GM21529 (cell line): ENCODE data around the gene YJU2.
"Not testable (repeated sequence)": the region's sequence is repeated elsewhere in the genome, so short reads cannot be mapped to it uniquely, and the experiment has no call there.

ENCODE experiments used
- ATAC-seq: cut with Tn5 transposase; IDR thresholded peaks from one replicate; pipeline ENCODE4 v1.9.1; 2021; ENCODE audit not compliant: unreplicated experiment

Gene YJU2

DNA sequence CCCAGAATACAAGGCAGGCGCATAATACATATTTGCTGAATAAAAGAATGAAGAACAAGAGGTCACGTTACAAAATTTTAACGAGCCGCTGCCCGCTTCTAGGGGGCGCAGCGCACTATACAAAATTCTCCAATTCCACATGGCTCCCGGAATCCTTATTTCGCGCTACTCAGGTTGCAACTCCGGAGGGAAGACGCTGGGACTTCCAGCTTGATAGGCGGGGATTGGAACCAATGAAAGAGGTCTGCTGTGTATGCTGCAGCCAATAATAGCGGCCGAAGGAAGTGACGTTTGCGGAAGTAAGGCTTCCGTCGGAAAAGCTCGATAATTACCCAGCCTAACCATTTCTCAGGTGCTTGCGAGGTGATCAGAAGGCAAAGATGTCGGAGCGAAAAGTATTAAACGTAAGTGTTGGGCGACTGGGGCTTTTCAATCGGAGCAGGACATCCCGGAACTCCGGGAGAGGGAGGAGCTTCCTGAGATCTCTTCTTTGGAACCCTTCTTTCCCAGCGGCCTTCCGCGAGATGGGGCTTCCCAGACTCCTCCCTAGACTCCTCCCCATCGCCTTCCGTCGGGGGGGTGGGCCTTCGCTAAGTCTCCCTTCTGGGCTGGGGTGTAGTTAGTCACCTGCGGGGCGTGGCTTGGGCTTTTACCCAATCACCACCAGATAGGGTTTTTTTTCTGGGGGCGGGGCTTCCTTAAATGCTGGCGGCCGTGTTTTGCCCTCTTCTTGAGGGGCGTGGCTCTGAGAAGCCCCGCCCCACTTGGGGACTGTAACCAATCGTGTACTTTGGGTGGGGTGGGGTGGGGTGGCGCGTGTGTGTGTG lies at the start of gene YJU2:
Gene YJU2, plus strand, starts transcription at position 314 of the 827 bp plus-strand sequence. Its CDS starts 67 bp downstream, at position 381.
- ATAC-seq = peak; percentile 77

DNA sequence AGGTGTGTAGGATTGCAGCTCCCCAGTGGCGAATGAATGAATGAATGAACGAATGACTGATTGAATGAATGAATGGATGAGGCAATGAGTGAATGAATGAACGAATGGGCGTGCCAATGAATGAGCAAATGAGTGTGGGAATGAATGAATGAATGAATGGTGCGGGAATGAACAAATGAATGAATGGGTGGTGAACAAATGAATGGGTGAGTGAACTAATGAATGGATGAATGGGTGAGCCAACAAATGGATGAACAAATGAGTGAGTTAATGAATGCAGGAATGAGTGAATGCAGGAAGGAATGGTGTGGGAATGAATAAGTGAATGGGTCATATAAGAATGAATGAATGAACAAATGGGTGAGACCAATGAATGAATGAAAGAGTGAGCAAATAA lies 49.7 kb upstream of the YJU2 start:
- no peak for ATAC-seq

DNA sequence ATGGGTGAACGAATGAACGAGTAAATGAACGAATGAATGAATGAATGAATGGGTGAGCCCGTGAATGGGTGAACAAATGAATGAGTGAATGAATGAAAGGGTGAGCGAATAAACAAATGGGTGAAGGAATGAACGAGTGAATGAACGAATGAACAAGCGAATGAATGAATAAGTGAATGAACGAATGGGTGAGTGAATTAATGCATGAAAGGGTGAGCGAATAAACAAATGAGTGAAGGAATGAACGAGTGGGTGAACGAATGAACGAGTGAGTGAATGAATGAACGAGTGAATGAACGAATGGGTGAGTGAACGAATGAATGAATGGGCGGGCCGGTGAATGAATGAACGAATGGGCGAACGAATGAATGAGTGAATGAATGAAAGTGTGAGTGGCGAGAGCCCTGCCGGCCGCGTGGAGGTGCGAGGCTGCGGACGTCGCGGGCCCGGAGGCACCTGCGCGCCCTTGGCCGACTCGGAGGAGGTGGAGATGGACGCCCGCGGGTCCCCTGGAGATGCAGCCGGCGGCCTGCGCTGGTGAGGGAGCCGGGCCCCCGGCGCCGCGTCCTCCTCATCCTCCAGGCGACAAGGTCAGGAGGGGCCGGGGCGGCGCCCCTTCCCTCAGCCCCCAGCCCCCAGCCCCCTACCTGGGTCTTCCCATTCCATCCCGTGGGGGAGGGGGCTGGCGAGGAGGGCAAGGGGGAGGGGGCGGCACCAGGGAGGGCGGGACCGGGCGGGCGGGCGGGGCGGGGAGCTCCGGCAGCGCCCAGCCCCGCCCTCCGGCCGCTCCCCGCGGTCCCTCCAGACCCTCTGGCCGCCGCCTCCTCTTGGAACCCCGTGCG lies 49.0 kb upstream of the YJU2 start:
- ATAC-seq = no peak

DNA sequence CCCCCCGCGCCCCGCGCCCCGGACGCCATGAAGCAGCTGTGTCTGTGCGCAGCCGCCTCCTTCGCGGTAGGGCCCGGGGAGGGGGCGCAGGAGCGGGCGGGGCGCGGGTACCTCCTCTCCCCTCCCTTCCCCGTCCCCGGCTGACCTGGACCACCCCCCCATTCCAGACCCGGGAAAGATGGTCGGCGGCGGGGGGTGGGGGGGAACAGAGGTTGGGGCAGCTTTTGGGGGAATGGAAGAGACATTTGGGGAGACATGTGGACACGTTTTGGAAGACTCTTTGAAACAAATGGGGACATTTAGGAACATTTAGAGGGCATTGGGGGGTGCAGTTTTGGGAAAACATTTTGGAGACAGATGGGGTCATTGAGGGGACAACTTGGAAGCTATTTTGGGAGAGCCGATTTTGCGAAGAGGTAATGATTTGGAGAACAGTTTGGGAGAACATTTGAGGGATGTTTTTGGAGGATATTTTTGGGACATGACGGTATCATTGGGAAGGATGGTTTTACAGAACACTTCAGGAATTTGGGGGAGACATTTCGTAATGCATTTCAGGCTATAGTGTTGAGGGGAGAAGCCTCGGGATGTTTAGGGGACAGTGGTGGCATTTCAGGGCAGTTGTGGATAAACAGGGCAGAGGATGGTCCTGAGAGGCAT lies 48.3 kb upstream of the YJU2 start:
- no peak for ATAC-seq

DNA sequence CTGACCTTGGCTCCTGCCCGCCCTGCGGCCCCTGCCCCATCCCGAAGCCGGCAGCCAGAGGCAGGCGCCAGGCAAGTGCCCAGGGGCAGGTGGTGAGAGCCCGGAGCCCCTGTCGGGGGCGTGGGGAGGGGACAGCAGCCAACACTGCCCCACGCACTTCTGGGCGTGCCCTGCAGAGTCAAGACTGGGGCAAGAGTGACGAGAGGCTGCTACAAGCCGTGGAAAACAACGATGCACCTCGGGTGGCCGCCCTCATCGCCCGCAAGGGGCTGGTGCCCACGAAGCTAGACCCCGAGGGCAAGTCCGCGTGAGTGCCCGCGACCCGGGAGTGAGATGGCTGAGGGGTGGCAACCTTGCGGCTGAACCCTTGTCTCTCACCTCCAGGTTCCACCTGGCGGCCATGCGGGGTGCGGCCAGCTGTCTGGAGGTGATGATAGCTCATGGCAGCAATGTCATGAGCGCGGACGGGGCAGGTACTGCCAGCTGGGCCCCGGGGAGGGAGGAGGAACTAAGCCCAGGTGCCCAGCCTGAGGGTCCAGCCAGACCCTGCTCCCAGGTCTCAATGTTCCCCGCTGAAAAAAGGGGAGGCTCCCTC lies 47.1 kb upstream of the YJU2 start:
- no peak for ATAC-seq

DNA sequence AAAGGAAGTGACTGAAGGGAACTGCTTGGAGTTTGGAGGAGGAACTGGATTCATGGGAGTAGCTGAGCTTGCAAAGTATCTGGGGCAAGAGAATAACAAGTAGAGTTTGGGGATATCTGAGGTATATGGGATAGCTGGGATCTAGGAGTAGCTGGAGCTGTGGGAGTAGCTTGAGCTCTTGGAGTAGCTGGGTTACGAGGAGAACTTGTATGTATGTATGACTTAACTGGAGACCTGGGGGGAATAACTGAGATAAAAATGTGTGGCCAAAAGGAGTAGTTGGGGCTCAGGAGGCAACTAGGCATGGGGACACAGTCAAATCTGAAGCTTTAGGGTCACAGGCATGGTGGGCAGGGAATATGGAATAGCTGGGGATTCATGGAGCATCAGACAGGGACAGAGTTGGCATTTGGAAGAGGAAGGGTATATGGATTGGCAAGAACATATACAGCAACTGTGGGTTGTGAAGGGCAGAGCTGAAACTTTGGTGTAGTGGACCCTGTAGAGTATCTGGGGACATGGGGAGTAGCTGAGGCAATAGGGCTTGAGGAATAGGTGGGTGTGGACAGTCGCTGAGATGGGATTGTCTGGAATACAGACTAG lies 45.8 kb upstream of the YJU2 start:
- no peak for ATAC-seq

DNA sequence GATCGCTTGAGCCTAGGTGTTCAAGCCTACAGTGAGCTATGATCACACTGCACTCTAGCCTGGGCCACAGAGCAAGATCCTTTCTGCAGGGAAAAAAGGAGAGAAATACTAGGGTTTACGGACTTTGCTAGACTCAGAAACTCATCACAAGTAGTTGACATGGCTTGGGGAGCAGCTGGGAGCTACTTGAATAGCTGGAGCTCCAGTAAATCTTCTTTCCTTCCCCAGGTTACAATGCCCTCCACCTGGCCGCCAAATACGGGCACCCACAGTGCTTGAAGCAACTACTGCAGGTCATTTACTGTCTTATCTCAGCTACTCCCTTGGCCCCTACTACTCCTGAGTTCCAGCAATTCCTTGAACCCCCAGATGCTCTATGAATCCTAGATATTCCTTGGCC lies 45.1 kb upstream of the YJU2 start:
- no peak for ATAC-seq

DNA sequence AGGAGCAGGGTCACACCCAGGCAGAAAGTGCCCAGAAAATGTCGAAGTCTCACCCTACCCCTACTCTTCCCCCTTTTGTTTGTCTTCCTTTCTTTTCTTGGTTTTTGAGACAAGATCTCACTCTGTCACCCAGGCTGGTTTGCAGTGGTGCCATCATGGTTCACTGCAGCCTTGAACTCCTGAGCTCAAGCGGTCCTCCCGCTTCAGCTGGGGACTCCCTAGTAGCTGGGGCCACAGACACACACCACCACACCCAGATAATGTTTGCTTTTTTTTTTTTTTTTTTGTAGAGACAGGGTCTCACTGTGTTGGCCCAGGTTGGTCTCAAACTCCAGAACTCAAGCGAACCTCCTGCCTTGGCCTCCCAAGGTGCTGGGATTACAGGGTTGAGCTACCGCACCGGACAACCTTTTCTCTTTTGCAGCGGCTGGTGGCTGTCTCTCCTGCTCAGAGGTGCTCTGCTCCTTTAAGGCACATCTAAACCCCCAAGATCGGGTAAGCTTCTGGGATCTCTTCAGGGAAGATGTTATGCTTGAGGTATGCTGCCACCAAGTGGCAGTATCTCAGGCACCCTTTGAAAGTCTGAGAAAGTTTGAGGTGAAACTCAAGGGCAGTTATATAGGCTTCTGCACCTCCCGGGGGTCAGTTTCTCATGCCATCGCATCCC lies 39.9 kb upstream of the YJU2 start:
- ATAC-seq = no peak

DNA sequence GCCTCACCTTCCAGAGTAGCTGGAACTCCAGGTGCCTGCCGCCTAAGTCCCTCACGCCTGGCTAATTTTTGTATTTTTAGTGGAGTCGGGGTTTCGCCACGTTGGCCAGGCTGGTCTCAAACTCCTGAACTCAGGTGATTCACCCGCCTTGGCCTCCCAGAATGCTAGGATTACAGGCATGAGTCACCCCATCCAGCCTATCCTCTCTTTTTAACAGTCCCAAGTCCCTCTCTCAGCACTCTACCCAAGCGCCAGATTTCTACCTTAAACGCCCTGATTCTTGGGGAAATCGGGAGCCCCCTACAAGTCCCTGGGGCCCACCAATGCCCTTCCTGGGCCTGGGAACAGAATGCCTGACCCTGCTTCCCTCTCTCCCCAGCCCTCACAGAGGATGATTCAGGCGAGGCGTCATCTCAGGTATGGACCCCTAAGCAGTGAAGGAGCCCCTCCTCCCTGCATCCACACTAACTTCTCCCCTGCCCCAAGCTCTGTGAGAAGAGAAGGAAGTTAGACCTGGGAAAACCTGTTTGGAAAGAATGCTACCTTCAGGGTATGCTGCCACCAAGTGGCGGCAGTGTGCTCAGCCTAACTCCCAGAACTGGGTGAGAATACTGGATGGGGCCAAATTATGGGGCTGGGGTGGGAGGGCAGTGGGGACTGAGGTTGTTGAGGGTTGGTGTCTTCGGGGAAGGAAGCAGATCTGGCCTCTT lies 38.3 kb upstream of the YJU2 start:
- no peak for ATAC-seq

DNA sequence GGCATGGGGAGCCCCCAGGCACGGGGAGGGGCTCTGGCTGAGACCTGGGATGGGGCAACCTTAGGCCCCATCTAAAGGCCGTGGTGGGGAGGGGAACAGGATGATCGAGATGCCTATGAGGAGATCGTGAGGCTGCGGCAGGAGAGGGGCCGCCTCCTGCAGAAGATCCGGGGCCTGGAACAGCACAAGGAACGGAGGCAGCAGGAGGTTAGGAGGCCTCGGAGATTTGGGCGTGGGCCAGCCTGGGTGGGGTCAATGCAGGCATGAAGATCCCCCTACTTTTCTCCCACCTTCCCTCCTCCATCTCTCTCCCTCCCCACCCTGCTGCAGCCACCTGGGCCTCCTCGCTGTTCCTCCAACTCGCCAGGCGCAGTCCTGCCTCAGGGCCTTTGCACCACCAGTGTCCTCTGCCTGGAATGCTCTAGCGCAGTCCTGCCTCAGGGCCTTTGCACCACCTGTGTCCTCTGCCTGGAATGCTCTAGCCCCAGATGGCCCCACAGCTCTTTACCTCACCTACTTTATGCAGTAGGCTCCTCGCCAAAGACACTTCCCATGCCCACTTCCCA lies 36.6 kb upstream of the YJU2 start:
- no peak for ATAC-seq

DNA sequence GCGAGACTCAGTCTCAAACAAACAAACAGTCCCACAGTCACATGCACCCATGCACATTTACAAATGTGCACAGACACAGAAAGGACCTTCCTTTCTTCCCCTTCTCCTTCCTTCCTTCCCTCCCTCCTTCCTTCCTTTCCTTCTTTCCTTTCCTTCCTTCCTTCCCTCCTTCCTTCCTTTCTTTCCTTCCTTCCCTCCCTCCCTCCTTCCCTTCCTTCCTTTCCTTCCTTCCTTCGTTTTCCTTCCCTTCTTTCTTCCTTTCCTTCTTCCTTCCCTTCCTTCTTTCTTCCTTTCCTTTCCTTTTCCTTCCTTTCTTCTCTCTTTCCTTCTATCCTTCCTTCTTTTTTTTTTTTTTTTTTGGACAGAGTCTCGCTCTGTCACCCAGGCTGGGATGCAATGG lies 33.8 kb upstream of the YJU2 start:
- no peak for ATAC-seq

DNA sequence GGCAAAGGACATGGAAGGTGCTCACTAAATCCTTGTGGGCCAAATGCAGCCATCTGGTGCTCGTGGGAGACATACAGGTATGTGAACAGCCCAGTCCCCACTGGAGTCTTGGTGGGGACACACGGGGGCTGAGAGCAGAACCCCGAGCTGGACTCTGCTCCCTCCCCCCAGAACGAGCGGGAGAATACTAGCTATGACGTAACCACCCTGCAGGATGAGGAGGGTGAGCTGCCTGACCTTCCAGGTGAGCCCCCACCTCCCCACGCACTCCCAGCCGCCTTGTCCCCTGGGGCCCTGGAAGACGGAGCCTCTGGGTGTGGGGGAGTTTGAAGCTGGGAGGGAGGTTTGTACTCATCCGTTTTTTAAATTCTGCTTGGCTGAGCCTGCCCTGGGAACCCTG lies 31.1 kb upstream of the YJU2 start:
- no peak for ATAC-seq

DNA sequence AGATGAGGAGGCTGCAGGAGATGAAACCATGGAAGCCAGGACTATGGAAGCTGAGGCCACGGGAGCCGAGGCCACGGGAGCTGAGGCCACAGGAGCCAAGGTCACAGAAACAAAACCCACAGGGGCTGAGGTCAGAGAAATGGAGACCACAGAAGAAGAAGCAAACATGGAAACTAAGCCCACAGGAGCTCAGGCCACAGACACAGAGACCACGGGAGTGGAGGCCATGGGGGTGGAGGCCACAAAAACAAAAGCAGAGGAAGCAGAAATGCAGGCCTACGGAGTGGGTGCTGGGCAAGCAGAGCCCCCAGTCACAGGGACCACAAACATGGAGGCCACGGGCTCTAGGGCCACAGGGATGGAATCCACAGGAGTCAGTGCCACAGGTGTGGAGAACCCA lies 30.0 kb upstream of the YJU2 start:
- ATAC-seq = no peak

DNA sequence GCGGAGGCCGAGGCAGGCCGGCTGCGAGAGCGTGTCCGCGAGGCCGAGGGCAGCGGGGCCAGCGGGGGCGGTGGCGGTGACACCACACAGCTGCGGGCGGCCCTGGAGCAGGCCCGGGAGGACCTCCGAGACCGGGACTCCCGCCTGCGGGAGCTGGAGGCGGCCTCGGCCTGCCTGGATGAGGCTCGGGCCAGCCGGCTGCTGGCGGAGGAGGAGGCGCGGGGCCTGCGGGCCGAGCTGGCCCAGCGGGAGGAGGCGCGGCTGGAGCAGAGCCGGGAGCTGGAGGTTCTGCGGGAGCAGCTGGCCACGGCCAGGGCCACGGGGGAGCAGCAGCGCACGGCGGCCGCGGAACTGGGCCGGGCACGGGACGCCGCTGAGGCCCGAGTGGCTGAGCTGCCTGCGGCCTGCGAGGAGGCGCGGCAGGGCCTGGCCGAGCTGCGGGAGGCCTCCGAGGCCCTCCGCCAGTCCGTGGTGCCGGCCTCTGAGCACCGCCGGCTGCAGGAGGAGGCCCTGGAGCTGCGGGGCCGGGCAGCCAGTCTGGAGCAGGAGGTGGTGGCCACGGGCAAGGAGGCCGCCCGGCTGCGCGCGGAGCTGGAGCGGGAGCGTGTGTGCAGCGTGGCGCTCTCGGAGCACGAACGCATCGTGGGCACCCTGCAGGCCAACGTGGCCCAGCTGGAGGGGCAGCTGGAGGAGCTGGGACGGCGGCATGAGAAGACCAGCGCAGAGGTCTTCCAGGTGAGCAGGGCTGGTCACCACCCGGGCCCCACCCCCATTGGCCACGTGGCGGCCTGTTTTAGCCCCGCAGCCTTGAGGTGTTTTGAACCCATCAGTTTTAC lies 29.2 kb upstream of the YJU2 start:
- no peak for ATAC-seq

DNA sequence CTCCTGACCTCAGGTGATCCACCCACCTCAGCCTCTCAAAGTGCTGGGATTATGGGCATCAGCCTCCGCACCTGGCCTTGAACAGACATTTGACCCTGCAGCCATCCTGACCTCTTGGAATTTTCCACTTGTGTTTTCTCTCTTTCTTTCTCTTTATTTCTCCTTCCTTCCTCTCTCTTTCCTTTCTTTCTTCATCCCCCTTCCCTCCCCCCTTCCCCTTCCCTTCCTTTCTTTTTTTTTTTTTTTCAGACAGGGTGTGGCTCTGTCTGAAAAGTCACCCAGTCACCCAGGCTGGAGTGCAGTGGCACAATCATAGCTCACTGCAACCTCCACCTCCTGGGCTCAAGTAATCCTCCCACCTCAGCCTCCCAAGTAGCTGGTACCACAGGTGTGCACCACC lies 28.4 kb upstream of the YJU2 start:
- ATAC-seq = not testable (repeated sequence)

DNA sequence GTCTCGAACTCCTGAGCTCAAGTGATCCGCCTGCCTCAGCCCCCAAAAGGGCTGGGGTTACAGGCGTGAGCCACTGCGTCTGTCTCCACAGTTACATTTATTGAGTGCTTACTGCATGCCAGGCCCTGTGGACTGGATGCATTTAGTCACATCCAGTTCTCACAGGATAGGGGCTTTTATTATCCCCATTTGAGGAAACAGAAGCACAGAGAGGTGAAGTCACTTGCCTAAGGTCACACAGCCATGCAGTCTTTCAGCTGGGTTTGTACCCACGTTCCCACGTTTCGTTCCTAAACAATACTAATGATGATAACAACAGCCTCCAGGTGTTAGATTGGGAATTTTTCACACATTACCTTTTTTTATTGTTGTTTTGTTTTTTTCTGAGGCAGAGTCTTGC lies 26.7 kb upstream of the YJU2 start:
- no peak for ATAC-seq

DNA sequence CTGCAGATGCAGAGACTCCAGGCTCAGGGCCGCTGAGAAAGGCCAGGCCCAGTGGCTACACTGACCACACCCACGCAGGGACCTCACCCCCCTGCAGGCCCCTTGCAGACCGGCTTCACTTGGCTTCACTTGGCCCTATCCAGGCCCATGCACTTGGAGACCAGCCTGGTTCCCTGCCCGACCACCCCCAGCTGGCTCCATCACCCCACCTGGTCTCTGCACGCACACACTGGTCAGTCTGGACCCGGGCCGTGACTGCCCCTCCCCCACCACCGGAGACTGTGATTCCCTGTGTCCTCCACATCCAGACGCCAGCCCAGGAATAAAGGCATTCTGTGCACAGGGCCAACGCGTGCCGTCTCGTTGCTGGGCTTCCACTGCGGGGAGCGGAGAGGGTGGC lies 22.4 kb upstream of the YJU2 start:
- no peak for ATAC-seq

DNA sequence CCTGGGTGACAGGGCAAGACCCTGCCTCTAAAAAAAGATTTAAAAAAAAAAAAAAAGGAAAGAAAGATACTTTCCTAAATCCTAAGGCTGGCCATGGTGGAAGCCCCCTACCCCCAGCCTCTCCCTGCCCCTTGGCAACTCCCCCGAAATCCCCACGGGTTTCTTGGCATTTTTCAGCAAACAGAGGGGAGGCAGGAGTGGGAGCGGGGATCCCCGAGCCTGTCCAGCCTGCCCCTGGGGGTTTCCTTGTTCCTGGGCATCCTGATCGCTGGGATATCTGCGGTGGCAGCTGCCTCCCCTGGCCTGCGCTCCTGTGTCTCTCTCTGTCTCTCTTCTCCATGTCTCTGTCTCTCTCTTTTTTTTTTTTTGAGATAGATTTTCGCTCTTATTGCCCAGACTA lies 21.0 kb upstream of the YJU2 start:
- ATAC-seq = no peak

DNA sequence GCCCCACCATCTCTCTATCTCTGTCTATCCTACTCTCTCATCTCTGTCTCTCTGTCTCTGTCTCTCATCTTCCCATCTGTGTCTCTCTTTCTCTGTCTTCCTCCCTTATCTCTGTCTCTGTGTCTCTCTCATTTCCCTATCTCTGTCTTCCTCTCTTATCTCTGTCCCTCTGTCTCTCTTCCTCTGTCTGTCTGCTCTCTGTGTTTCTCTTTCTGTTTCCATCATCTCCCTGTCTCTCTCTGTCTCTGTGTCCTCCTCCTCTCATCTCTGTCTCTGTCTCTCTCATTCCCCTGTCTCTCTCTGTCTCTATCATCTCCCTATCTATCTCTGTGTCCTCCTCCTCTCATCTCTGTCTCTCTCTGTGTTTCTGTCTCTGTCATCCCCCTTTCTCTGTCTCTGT lies 19.1 kb upstream of the YJU2 start:
- ATAC-seq = no peak
